ENCODE data around the gene FTO.

DNA sequence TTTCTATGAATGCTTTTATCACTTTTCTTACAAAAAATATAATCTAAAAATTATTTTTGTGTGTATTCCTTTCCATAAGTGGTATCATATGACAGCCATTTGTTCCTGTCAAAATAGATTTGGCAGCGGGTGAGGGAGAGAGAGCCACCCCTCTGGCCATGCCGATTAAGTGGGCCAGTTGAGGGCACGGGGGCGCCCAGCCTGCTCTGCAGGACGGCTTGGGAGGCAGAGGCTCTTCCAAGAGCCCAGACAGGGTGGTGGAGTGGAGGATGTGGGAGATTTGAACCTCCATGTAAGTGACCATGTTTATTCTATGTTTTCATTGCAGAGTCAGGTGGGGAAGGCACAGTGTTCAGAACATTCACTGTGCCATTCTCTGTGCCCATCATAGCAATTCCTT lies 493.8 kb downstream of the FTO start:
- TF ChIP-seq, protein P1, sequence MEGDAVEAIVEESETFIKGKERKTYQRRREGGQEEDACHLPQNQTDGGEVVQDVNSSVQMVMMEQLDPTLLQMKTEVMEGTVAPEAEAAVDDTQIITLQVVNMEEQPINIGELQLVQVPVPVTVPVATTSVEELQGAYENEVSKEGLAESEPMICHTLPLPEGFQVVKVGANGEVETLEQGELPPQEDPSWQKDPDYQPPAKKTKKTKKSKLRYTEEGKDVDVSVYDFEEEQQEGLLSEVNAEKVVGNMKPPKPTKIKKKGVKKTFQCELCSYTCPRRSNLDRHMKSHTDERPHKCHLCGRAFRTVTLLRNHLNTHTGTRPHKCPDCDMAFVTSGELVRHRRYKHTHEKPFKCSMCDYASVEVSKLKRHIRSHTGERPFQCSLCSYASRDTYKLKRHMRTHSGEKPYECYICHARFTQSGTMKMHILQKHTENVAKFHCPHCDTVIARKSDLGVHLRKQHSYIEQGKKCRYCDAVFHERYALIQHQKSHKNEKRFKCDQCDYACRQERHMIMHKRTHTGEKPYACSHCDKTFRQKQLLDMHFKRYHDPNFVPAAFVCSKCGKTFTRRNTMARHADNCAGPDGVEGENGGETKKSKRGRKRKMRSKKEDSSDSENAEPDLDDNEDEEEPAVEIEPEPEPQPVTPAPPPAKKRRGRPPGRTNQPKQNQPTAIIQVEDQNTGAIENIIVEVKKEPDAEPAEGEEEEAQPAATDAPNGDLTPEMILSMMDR (IDR thresholded peaks at IDR 0.05): no peak
- TF ChIP-seq POLR2AphosphoS5 (IDR thresholded peaks at IDR 0.05) (no peak), EP300 (IDR thresholded peaks at IDR 0.05) (no peak), POLR2A (IDR thresholded peaks at IDR 0.05) (no peak)
